Measurements from ENCODE around the gene AFMID.
"Not testable (repeated sequence)": the region's sequence is repeated elsewhere in the genome, so short reads cannot be mapped to it uniquely, and the experiment has no call there.

DNA sequence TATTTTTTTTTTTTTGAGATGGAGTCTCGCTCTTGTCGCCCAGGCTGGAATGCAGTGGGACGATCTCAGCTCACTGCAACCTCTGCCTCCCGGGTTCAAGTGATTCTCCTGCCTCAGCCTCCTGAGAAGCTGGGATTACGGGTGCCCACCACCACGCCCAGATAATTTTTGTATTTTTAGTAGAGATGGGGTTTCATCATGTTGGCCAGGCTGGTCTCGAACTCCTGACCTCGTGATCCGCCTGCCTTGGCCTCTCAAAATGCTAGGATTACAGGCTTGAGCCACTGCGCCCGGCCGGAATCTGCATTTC lies 66.4 kb downstream of the AFMID start:
- not testable (repeated sequence) for TF ChIP-seq CTCF, POLR2AphosphoS5 (IDR thresholded peaks at IDR 0.05)
